HL-60/S4 treated with phorbol 12-myristate 13-acetate at 8.2 ng/mL for 4 days and 3 days (cell line): Measurements from ENCODE around the gene PPP1R26.
"Not testable (repeated sequence)": the region's sequence is repeated elsewhere in the genome, so short reads cannot be mapped to it uniquely, and the experiment has no call there.

ENCODE experiments used
- in situ Hi-C: fragments of 300-500 bp; cut with MboI; formaldehyde crosslinking; loops from 2 replicates; pipeline ENCODE4 v1.15.0; 2022; ENCODE audit warnings: low sequenced_read_pairs

The PPP1R26 gene, protein sequence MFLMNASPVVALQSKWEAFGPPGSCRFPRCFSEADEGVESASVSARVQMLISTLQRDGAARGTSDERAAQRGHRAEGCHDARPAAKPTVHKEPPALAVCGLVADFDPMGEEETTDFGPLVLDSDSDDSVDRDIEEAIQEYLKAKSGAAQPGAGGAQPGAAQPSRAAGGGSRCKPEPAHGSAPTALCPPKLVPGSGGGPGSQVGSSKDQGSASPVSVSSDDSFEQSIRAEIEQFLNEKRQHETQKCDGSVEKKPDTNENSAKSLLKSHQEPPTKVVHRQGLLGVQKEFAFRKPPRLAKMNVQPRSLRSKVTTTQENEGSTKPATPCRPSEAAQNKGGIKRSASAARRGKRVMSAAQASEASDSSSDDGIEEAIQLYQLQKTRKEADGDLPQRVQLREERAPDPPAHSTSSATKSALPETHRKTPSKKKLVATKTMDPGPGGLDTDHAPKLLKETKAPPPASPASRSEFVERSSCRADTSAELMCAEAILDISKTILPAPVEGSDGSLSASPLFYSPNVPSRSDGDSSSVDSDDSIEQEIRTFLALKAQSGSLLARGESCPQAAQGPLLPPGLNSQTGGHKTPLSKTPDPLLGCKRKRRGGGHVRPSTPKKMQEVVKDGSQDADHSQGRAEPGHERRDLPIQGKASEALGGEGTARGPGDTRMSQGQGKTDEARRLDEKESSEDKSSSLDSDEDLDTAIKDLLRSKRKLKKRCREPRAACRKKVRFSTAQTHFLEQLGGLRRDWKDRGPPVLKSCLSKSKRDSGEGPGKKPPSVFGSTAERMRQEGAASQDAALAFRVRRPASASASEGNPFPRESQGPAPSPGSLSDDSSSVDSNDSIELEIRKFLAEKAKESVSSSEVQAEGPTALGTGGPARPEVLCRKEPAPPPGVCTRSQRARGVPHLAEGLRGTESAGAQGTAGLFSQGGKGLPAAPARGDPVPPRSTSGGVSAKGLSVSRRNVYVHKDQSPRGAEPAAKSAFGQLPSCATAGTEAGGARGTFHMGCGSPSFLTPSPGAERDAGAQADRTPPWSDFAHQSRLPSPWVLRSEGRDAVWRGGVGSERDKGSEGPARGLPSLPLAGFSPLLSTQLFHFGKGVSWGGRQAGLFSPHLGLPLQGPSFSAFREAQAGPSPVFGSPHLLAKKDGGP (N-terminal part only)

DNA sequence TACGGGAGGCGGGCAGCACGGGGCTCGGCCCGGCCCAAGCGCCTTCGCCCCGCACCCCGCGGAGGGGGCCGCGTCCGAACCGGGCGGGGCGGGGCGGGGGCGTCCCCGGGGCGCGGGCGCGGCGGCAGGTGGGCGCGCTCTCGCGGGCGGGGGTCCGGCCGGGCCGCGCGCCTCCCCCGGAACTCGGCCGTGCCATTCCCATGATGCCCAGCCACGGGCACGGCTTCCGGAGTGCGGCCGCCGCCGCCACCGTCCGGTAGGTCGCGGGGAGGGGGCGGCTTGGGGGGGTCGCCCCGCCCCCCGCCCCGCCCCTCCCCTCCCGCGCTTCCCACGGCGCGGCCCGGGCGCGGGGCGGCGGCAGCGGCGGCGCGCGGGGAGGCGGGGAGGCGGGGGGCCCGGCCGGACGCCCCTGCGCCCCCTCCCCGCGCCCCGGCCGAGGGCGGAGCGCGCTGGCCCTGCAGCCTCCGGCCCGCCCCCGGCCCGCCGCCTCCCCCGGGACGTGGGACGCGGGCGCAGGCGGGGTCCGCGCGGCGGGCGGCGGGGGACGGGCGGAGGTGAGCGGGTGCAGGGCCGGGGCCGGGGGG lies at the start of gene PPP1R26:
Gene PPP1R26 (plus strand): TSS at position 314 of the 584 bp plus-strand sequence. CDS start 4,729 bp downstream, outside the sequence.
- in situ Hi-C loops = no loop called here

DNA sequence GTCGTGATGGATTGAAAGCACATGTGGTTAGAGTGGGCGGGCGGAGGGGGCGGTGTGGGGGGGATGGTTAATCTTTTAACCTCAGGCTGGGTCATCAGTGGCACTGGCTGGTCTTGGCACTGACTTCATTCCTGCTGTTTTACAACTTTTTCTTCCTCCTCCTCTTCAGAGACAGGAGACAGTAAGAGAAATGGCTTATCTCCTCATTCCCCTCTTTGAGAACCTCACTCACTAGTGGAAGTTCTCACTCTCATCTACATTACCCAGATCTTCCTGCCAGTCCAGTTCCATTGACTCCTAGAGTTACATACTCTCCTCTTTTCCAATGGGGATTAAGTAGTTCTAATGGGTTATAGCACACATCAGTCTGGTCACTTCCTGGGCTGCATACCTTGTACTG lies 42.3 kb upstream of the PPP1R26 start:
- in situ Hi-C loops = no loop called here

DNA sequence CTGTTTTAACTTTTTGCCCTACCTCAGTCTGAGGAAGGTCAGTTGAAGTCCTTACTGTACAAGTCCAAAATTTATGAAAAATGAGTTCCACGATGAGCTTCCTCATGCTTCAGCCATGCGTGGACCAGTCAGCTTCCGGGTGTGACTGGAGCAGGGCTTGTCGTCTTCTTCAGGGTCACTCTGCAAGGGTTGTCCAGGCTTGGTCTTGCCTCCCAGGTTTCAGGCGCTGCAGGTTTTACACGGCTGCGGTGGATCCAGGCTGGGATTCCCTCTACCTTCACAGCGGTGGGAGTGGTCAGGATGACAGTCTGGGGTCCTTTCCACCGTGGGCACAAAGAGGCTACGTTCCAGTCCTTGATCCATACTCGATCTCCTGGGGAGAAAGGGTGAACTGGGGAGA lies 41.9 kb upstream of the PPP1R26 start:
- in situ Hi-C loops = not testable (repeated sequence)

DNA sequence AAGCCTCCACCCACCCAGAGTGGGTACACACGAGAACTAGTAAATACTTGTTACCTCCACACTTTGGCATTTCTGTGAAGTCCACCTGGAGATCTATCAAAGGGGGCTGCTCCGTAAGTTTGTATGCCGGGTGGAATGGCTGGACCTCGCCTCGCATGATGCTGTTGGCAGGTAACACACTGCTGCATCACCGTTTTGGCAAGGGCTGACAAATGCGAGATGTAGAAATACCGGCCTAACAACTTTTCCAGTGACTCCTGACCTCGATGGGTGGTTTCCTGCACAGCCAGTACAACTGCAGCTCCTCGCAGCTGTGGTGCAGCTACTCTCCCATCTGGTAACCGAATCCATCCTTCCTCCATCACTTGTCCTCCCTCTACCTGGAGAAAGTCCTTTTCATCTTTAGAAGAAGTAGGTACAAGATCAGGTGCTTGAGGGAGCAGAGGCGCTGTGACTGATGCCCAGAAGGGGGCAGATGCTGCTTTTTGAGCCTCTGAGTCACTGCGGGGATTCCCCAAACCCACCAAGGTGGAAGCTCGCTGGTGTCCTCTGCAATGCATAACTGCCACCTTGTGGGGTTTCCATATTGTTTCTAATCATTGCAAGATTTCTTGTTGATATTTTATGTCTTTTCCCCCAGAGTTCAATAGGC lies 40.9 kb upstream of the PPP1R26 start:
- in situ Hi-C loops = not testable (repeated sequence)

DNA sequence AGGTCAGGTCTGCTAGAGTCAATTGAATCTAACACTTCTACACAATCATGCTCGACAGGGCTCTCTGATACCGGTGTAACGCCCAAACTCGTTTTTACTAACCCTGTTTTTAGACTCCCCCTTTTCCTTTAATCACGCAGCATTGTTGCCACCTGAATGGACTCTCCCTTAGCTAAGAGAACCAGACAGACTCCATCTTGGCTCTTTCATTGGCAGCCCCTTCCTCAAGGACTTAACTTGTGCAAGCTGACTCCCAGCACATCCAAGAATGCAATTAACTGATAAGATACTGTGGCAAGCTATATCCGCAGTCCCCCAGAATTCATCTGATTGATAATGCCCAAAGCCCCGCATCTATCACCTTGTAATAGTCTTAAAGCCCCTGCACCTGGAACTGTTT lies 40.1 kb upstream of the PPP1R26 start:
- in situ Hi-C loops = not testable (repeated sequence)

DNA sequence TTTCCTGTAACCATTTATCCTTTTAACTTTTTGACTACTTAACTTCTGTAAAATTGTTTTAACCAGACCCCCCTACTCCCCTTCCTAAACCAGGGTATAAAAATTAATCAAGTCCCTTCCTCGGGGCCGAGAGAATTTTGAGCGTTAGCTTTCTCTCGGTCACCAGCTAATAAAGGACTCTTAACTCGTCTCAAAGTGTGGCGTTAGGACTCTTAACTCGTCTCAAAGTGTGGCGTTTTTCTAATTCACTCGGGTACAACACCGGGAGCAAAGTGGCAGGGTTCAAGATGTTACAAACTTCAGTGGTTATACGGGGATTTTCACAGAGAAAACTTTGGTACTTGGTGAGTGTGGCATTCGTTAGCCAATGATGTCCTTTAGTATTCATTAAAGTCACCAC lies 39.7 kb upstream of the PPP1R26 start:
- in situ Hi-C loops = no loop called here

DNA sequence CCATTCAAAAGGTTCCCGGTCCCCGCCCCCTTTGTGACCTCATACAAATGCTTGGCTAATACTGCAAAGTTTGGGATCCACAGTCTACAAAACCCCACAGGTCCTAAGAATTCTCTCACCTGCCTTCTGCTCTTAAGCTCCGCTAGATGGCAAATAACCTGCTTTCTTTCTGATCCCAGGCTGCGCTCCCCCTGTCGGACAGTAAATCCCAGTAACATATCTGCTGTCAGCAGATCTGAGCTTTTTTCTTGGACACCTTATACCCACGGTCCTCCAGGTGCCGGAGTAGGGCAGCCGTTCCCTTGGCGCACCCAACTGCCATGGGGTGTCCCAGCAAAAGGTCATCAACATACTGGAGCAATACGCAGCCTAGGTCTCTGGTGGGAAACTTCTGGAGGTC lies 39.0 kb upstream of the PPP1R26 start:
- in situ Hi-C loops = no loop called here

DNA sequence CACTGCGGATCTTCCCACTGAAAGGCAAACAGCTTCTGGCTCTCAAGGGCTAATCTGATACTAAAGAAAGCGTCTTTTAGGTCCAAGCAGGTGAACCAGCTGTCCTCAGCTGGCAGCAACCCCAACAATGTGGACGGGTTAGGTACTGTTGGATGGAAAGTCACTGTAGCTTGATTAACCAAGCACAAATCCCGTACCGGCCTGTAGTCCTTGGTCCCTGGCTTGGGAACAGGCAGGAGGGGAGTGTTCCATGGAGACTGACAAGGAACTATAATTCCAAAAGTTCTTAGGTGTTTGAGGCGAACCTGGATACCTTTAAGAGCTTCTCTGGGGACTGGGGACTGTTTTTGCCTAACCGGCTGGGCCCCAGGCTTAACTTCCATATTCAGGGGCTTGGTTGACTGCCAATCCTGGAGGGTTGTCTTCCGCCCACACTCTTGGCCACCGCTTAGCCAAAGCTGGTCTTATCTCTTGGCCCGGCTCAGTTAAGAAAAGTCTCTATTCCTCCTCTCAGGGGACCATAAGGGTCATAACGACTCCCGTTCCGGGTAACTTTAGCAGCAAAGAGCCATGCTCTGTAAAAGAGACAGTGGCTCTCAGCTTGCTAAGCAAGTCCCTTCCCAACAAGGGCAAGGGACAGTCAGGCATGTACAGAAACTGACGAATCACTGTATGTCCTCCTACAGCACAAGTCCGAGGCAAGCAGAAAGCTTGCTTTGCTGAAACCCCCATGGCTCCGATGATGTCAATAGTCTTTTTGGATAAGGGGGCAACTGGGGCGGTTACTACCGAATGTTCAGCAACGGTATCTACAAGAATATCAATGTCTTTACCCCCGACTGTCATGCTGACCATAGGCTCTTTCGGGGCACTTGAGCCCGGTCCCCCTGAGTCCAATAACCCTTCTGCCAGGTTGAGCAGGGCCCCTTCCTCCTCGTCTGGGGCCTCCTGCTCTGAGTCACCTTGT lies 38.2 kb upstream of the PPP1R26 start:
- in situ Hi-C loops = not testable (repeated sequence)

DNA sequence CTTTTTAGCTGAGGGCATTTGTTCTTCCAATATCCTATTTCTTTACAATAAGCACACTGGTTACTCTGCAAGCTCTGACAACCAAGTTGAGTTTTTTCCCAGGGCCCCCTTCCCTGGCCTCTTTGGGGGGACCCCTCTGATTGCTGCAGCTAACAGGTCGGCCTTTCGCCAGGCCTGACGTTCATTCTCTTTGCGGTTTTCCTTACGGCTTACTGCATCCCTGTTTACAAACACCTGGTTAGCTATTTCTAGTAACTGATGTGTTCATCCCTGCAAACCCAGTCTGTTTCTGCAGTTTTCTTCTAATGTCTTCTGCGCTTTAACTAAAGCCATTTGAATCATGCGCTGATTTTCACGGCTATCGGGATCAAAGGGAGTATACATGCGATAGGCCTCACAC lies 37.5 kb upstream of the PPP1R26 start:
- in situ Hi-C loops = no loop called here

DNA sequence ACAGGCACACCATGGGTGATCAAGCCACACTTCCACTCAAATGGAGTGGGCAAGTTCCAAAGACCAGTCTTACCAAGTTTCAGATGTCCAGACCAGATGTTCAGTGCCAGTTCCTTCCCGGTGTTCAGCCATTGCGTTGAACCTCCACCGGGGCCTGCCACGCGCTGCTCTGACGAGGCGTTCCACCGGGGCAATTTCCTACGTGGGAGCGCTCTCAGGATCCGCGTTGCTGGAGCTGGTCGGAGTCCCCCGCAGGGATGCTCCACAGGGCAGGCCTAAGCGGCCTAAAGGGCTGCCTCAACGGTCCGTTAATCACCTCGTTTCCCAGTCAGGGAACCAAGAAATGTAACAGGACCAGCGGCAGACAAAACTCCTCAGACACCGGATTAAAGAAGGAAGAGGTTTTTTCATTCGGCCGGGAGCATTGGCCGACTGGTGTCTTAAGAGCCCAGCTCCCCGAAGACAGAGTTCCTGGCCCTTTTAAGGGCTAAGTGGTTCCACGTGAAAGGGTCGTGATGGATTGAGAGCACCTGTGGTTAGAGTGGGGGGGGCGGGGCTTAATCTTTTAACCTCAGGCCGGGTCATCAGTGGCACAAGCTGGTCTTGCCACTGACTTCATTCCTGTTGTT lies 35.7 kb upstream of the PPP1R26 start:
- in situ Hi-C loops = no loop called here

DNA sequence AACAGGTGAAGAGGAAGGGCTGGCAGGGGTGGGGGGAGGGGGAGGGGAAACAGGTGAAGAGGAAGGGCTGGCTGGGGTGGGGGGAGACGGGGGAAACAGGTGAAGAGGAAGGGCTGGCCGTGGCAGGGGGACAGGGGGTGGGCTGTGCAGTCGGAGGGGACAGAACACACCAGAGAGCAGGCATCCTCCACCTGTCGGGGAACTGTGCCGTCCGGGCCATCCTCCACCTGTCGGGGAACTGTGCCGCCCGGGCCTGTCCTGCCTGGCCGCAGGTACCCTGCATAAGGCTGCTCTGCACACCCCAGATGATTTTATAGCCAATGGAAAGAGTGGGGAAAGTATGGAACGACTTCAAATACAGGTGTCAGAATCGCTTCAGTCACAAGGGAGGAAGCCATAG lies 32.5 kb upstream of the PPP1R26 start:
- in situ Hi-C loops = no loop called here

DNA sequence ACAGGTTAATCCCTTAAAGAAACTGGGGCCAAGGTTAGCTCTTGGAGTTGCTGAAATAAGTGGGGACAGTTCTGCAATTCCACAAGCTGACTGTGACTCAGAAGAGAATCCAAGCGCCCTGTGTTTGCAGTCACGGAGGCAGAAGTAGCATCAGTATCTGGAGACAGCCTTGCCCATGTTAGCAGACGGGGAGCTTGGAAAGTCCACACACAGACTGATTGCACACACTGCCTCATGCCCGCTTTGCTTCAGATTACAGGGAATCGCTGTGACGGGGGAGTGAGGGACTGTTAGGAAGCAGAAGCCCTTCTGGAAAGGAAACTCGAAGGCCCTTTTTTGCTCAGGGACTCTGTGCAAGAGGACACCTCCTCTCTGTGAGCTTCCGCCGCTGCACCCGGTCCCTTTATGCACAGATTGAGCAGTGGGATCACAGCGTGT lies 30.9 kb upstream of the PPP1R26 start:
- in situ Hi-C loops = no loop called here

DNA sequence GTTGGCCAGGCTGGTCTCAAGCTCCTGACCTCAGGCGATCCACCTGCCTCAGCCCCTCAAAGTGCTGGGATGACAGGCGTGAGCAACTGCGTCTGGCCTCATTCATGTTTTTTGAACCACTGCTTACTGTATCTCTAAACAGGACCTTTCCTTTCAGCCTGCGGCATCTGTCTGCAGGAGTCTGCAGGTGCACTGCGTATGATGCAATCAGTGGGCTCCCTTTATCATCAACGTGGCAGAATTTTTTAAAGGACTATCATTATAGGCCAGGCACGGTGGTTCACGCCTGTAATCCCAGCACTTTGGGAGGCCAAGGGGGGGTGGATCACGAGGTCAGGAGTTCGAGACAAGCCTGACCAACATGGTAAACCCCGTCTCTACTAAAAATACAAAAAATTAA lies 30.1 kb upstream of the PPP1R26 start:
- in situ Hi-C loops = not testable (repeated sequence)

DNA sequence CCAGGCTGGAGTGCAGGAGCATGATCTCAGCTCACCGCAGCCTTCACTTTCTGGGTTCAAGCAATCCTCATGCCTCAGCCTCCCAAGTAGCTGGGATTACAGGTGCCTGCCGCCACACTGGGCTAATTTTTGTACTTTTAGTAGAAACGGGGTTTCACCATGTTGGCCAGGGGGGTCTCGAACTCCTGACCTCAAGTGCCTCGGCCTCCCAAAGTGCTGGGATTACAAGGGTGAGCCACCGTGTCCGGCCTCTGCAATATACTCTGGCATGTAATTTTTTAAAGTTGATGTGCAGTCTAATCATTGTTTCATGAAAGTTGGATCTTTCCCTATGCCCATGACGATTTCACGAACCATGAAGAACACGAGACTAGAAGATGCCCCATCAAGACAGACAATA lies 28.6 kb upstream of the PPP1R26 start:
- in situ Hi-C loops = no loop called here

DNA sequence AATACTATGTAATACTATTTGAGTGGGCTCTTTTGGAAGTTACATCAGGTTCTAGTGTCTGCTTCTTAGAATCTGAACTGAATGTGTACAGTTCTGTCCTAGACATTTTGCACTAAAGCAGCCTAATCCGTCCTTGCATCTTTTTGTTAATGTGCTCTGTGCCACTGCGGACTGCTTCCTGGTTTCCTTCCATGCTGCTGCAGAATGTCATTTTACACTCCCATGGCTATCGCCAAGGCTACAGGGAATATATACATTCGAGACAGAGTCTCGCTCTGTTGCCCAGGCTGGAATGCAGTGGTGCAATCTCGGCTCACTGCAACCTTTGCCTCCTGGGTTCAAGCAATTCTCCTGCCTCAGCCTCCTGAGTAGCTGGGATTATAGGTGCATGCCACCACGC lies 27.7 kb upstream of the PPP1R26 start:
- in situ Hi-C loops = not testable (repeated sequence)

DNA sequence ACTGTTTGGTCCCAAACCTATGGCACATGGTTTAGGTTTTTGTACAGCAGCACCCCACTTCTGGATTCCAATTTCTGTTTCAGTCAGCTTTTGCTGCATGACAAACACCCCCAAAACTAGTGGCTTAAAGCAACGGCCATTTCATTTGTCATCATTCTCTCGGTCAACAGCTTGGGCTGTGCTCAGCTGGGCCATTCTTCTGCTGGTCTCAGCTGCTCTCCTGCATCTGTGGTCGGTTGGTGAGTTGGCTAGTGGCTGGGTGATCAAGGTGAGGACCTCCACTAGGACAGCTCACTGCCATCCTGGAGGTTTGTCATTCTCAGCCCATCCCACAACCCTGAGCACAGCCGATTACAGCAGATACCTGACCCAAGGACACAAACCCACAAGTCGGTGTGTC lies 24.8 kb upstream of the PPP1R26 start:
- in situ Hi-C loops = no loop called here

DNA sequence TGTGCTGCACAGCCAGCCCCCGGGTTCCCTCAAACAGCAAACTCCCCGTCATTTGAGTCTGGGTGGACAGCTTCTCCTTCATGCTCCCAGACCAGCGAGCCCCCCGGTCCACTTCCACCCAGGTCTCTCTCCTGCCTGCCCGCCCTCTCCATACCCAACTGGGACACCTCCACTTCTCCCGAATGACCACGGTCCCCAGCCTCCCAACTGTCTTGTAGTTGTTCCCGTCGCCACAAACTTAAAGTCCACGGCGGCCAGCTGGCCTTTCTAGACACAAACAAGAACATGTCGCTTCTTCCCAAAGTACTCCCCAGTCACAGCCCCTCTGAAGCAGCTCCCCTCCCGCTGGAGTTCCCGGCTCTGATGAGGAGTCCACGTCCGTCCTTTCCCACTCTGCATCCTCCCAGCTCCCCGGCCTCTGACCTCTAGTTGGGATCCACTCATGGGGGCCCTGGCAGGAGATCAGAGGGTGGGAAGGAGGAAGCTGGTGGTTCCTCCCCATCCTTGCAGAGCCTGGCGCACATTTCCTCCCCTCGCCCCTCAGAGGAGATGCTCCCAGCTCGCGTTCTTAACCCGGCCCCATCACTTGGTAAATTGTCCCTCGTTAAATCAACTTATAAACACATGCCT lies 24.1 kb upstream of the PPP1R26 start:
- in situ Hi-C loops = no loop called here

DNA sequence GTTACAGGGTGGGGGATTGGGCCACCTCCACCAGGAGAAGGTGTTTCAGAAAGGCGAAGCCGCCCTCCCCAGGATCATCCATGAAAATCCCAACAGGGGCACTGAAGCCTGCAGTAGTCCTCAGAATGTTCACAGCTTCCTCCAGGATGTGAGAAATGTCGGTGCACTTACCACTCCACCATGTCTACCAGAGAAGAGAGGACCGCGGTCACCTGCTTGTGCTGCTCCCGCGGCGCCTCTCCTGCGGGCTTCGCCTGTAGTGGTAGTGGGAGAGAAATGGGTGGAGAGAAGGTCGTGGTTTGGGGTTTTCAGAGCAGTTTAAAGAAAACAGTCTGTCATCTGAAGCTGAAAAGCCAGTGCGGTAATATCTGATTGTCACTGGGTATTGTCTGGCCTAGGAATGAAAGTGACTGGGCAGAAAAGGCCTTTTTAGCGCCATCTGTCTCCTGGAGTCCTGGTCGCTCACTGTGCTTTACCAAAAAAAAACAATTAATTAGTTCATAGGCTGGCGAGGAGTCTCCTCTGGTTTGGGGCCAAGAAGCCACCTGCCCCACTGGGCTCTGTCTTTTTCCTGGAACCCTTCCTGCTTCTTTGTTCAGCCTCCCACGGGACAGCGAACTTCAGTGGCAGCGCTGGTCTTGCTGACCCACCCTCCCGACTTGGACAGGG lies 23.0 kb upstream of the PPP1R26 start:
- in situ Hi-C loops = no loop called here
